ENCODE measurements around the gene PLEKHH2.
"Not testable (repeated sequence)": the region's sequence is repeated elsewhere in the genome, so short reads cannot be mapped to it uniquely, and the experiment has no call there.

The PLEKHH2 gene

GRCh38 chr2:43637030-43637803 lies at the start of gene PLEKHH2:
Gene PLEKHH2, plus strand, starts transcription at chr2:43637260. Its CDS starts 7,414 bp downstream, at chr2:43644674.
- DNase-seq: peak; percentile 71

GRCh38 chr2:43592443-43592842 lies 44.6 kb upstream of the PLEKHH2 start:
- DNase-seq: no peak

GRCh38 chr2:43593254-43593653 lies 43.8 kb upstream of the PLEKHH2 start:
- no peak for DNase-seq

GRCh38 chr2:43594875-43595274 lies 42.2 kb upstream of the PLEKHH2 start:
- DNase-seq: no peak

- peak; percentile 99 for DNase-seq
Measured at GRCh38 chr2:43595603-43596412, 41.3 kb upstream of the PLEKHH2 start, which contains the start of gene THADA. Gene THADA, minus strand, starts transcription at chr2:43596038. Its CDS starts 3,646 bp downstream, at chr2:43592392.

GRCh38 chr2:43600596-43600995 lies 36.5 kb upstream of the PLEKHH2 start:
- not testable (repeated sequence) for DNase-seq

GRCh38 chr2:43604674-43605073 lies 32.4 kb upstream of the PLEKHH2 start:
- DNase-seq: no peak

- peak; percentile 50 for DNase-seq
Measured at GRCh38 chr2:43605079-43605655, 31.9 kb upstream of the PLEKHH2 start.

- DNase-seq: no peak
Measured at GRCh38 chr2:43605851-43606250, 31.2 kb upstream of the PLEKHH2 start.

- peak; percentile 12 for DNase-seq
Measured at GRCh38 chr2:43609290-43609918, 27.7 kb upstream of the PLEKHH2 start.

GRCh38 chr2:43610361-43610760 lies 26.7 kb upstream of the PLEKHH2 start:
- no peak for DNase-seq

- DNase-seq: peak; percentile 38
Measured at GRCh38 chr2:43611987-43612894, 24.8 kb upstream of the PLEKHH2 start.

GRCh38 chr2:43612944-43613343 lies 24.1 kb upstream of the PLEKHH2 start:
- no peak for DNase-seq

GRCh38 chr2:43616967-43617680 lies 19.9 kb upstream of the PLEKHH2 start:
- DNase-seq: no peak

- no peak for DNase-seq
Measured at GRCh38 chr2:43619511-43619910, 17.5 kb upstream of the PLEKHH2 start.

- DNase-seq: no peak
Measured at GRCh38 chr2:43622931-43623451, 14.1 kb upstream of the PLEKHH2 start.

- no peak for DNase-seq
Measured at GRCh38 chr2:43631618-43632317, 5.3 kb upstream of the PLEKHH2 start.

GRCh38 chr2:43634604-43635306 lies 2.3 kb upstream of the PLEKHH2 start:
- DNase-seq: peak; percentile 74

- not testable (repeated sequence) for DNase-seq
Measured at GRCh38 chr2:43636153-43636552, 907 bp upstream of the PLEKHH2 start.

GRCh38 chr2:43636621-43637020 lies 439 bp upstream of the PLEKHH2 start:
- DNase-seq: no peak
